Sigmoid colon (tissue), 4 donors: ENCODE data around the gene MCM9.

Experiments
- EP300 ChIP-seq, 4 donors: sonication (generic); formaldehyde crosslinking; IDR thresholded peaks; one replicate each; pipeline ENCODE4 v1.6.1; 2017; ENCODE audit warnings: antibody characterized with exemption in 4 of 4
- POLR2A ChIP-seq, 2 donors: fragments of 450-650 bp; IDR thresholded peaks; one replicate each; pipeline ENCODE4 v1.6.1; 2016; ENCODE audit warnings: antibody characterized with exemption in 2 of 2, mild to moderate bottlenecking in 2 of 2, moderate library complexity in 2 of 2
- POLR2AphosphoS5 ChIP-seq, 4 donors: sonication (generic); formaldehyde crosslinking; IDR thresholded peaks; one replicate each; pipeline ENCODE4 v1.6.1; 2017; ENCODE audit warnings: antibody characterized with exemption in 4 of 4
- TF ChIP-seq, protein P1 (sequence below), 4 experiments: fragments of 450-650 bp in 3 of 4; fragments of 200-600 bp in 1 of 4; IDR thresholded peaks; one replicate each; pipeline ENCODE4 v1.5.1; 2016 to 2019; ENCODE audit warnings: antibody characterized with exemption in 4 of 4, mild to moderate bottlenecking in 3 of 4, moderate library complexity in 2 of 4

DNA sequence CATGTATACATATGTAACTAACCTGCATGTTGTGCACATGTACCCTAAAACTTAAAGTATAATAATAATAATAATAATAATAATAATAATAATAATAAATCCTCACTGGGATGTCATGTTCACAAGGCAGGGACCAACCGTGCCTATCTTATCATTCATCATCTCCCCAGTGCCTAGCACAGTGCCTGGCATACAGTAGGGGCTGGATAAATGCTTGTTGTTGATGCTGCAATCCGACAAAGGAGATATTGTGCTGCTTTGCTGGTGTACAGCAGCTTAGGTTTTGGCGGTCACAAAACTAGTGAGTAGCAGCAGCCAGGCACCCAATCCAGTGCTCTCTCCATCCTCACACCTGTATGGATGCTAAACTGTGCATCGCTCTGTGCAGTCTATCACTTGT, 135.1 kb downstream of the MCM9 start:
- TF ChIP-seq, protein P1, sequence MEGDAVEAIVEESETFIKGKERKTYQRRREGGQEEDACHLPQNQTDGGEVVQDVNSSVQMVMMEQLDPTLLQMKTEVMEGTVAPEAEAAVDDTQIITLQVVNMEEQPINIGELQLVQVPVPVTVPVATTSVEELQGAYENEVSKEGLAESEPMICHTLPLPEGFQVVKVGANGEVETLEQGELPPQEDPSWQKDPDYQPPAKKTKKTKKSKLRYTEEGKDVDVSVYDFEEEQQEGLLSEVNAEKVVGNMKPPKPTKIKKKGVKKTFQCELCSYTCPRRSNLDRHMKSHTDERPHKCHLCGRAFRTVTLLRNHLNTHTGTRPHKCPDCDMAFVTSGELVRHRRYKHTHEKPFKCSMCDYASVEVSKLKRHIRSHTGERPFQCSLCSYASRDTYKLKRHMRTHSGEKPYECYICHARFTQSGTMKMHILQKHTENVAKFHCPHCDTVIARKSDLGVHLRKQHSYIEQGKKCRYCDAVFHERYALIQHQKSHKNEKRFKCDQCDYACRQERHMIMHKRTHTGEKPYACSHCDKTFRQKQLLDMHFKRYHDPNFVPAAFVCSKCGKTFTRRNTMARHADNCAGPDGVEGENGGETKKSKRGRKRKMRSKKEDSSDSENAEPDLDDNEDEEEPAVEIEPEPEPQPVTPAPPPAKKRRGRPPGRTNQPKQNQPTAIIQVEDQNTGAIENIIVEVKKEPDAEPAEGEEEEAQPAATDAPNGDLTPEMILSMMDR (IDR thresholded peaks at IDR 0.05): no peak
- TF ChIP-seq POLR2AphosphoS5 (IDR thresholded peaks at IDR 0.05): no peak
- no peak for TF ChIP-seq POLR2A (IDR thresholded peaks at IDR 0.05)
- no peak for TF ChIP-seq EP300 (IDR thresholded peaks at IDR 0.05)
